ENCODE results near the gene GNG8. TPM values are rescaled to one million over a fixed set of nuclear protein-coding genes. Genes with fewer than 3 reads are reported as not detected.

Gene GNG8
- polyA plus RNA-seq, 1 of the 3 experiments (the other 2 are of a cell fraction): not detected

DNA sequence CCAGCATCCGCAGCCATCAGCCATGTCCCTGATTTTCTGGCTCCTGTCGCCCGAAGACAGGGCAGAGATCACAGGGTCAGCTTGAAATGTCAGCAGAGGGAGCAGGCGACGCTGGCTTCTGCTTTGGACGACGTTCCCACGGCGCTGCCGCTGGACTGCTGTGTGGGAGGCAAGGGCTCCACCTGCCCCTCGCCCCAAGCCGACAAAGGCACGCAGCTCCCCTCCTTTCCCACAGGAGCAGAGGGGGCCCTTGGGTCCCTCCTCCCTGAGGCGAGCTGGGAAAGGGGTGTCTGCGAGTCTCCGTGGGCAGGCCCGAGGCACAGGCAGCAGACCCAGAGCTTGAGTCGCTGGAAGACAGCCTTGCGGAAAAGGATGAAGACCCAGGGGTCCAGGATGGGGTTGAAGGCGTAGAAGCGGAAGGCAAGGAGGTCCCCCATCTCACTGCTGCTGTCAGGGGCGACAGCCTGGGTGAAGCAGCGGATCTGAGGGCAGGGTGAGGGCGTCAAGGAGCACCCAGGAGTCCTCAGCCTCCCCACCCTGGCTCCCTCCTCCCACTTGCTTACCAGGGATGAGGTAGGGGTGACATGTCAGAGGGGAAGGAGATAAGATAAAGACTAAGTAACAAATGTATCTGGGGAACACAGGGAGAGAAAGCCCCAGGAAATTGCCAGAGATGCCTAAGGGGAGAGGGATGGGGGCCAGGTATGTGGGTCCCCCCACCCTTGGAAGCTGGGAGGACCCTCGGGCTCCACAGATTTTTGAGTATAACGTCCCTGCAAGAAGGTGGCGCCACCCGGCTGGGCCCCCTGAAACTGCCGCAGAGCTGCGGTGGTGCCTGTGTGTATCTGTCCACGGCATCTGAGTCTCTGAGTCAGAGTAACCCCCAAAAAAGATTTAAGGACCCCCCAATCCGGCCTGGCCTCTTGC lies 14.5 kb downstream of the GNG8 start:
- peak overlapping the region in 1 of 2 experiments; percentile 97; a peak in 2 of 4 replicates for H3K27ac ChIP-seq (ENCODE audit: low read depth in 2 of 2, low read length in 1 of 2)
- POLR2A ChIA-PET: interaction anchor here (0.6 to 3.7 kb wide), 10 partner anchors 11 to 1098 kb away, joined by 3 to 100 read pairs (median 4); partner anchors contain the start of genes CALM3, DACT3 and GNG8
- CTCF ChIA-PET: interaction anchor here (0.6 to 23.7 kb wide), 9 partner anchors 10 to 93 kb away, joined by 3 to 471 read pairs (median 4); partner anchors contain the start of genes CALM3 and DACT3

DNA sequence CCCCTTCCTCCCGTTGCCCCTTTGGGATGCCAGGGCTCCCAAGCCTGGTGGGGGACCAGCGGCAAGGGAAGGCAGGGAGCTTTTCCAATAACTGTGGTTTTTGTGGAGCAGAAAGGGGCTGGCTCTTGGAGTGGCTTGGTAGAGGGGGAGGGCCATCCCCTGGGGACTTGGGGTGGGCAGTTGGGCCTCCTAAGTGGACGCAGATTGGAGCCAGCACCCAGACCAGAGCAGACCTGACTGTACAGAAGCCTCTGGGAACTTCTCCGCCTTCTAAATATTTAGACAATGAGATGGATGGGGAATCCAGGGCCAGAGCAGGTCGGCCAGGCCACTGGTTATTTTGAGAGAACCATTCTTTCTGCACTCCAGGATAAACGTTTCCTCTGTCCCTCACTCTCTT lies 15.3 kb downstream of the GNG8 start:
- DNase-seq: peak; percentile 82
- 65% methylated on average over 6 of the region's 6 CpGs for whole genome bisulfite sequencing (ENCODE audit: low lambda C conversion rate)
- no peaks in the 10 kb centered on the region for H3K9me2 ChIP-seq
- no peaks in the 10 kb centered on the region for H3K79me2 ChIP-seq (ENCODE audit: insufficient read depth)
- H3K4me3 ChIP-seq (ENCODE audit: low read depth in 2 of 2, low read length in 1 of 2): peak overlapping the region in 1 of 2 experiments; percentile 52; a peak in 2 of 4 replicates
- peaks cover 18% of the 10 kb centered on the region for H3F3A ChIP-seq (replicated peaks; ENCODE audit: insufficient read depth)
- no peak overlapping the region for H3K9ac ChIP-seq
- POLR2A ChIA-PET: interaction anchor here (0.6 to 3.7 kb wide), 9 partner anchors 10 to 1099 kb away, joined by 3 to 100 read pairs (median 4); partner anchors contain the start of genes CALM3, DACT3, GNG8 and SLC1A5
- no peaks in the 10 kb centered on the region for H3K9me3 ChIP-seq
- no peak overlapping the region for H3K4me2 ChIP-seq
- no peaks in the 10 kb centered on the region for H4K20me1 ChIP-seq (ENCODE audit: insufficient read depth)
- no peaks in the 10 kb centered on the region for H3K36me3 ChIP-seq (replicated peaks in 1 of 2; ENCODE audit: control insufficient read depth in 1 of 2, insufficient read depth in 2 of 2, low read length in 1 of 2)
- CTCF ChIA-PET: interaction anchor here (0.9 to 23.7 kb wide), 8 partner anchors 9 to 91 kb away, joined by 3 to 471 read pairs (median 4); partner anchors contain the start of genes CALM3 and DACT3
- peak overlapping the region in 1 of 2 experiments; percentile 97; a peak in 2 of 4 replicates for H3K27ac ChIP-seq (ENCODE audit: low read depth in 2 of 2, low read length in 1 of 2)
- peaks cover 15 to 67% of the 10 kb centered on the region in 2 experiments for H3K4me1 ChIP-seq (ENCODE audit: control insufficient read depth in 1 of 2, insufficient read depth in 2 of 2, low read depth in 1 of 2, low read length in 1 of 2)
- TF ChIP-seq CHD2 (IDR thresholded peaks at IDR 0.05; ENCODE audit: low read length, partially characterized antibody) (peak; percentile 42), EP300 (IDR thresholded peaks at IDR 0.05; ENCODE audit: borderline replicate concordance in 1 of 2, low read depth in 1 of 2, low read length in 1 of 2) (no peak; a peak in 1 of 4 replicates), FOXJ3 (CRISPR knock-in tag; IDR thresholded peaks at IDR 0.05) (0 out of 2 replicates have a peak, but pooled peaks have one; percentile 0), FOSL2 (IDR thresholded peaks at IDR 0.05; ENCODE audit: borderline replicate concordance, low read depth) (no peak), RXRA (IDR thresholded peaks at IDR 0.05; ENCODE audit: borderline replicate concordance, low read depth) (no peak), GATA2 (CRISPR knock-in tag; IDR thresholded peaks at IDR 0.05) (no peak), ELF1 (IDR thresholded peaks at IDR 0.05) (no peak), TEAD4 (IDR thresholded peaks at IDR 0.05; ENCODE audit: borderline replicate concordance, insufficient read depth) (no peak), TCF12 (IDR thresholded peaks at IDR 0.05) (no peak), RCOR1 (IDR thresholded peaks at IDR 0.05; ENCODE audit: low read length) (peak; percentile 48; the same call in 1 of the 2 replicates), FOXM1 (IDR thresholded peaks at IDR 0.05; ENCODE audit: low read depth) (no peak)
- TF ChIP-seq, protein P1, sequence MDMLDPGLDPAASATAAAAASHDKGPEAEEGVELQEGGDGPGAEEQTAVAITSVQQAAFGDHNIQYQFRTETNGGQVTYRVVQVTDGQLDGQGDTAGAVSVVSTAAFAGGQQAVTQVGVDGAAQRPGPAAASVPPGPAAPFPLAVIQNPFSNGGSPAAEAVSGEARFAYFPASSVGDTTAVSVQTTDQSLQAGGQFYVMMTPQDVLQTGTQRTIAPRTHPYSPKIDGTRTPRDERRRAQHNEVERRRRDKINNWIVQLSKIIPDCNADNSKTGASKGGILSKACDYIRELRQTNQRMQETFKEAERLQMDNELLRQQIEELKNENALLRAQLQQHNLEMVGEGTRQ (IDR thresholded peaks at IDR 0.05; ENCODE audit: borderline replicate concordance, low read depth, low read length): no peak
- TF ChIP-seq, protein P2, sequence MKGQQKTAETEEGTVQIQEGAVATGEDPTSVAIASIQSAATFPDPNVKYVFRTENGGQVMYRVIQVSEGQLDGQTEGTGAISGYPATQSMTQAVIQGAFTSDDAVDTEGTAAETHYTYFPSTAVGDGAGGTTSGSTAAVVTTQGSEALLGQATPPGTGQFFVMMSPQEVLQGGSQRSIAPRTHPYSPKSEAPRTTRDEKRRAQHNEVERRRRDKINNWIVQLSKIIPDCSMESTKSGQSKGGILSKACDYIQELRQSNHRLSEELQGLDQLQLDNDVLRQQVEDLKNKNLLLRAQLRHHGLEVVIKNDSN (IDR thresholded peaks at IDR 0.05; ENCODE audit: borderline replicate concordance, low read depth): no peak
- no peaks in the 10 kb centered on the region for H3K27me3 ChIP-seq (ENCODE audit: insufficient read depth)
- no peak overlapping the region for H2AFZ ChIP-seq (ENCODE audit: low read depth)

More for the DNA sequence above, 14.5 kb downstream of the GNG8 start:
- H4K20me1 ChIP-seq (ENCODE audit: insufficient read depth): no peaks in the 10 kb centered on the region
- no peak overlapping the region for H2AFZ ChIP-seq (ENCODE audit: low read depth)
- no peak overlapping the region for H3K9ac ChIP-seq
- H3K4me3 ChIP-seq (ENCODE audit: low read depth in 2 of 2, low read length in 1 of 2): peak overlapping the region in 1 of 2 experiments; percentile 52; a peak in 2 of 4 replicates
- no peak overlapping the region for H3K4me2 ChIP-seq
- H3K79me2 ChIP-seq (ENCODE audit: insufficient read depth): no peaks in the 10 kb centered on the region
- peaks cover 16 to 74% of the 10 kb centered on the region in 2 experiments for H3K4me1 ChIP-seq (ENCODE audit: control insufficient read depth in 1 of 2, insufficient read depth in 2 of 2, low read depth in 1 of 2, low read length in 1 of 2)
- H3K9me2 ChIP-seq: no peaks in the 10 kb centered on the region
- peak; percentile 57 for DNase-seq
- peaks cover 18% of the 10 kb centered on the region for H3F3A ChIP-seq (replicated peaks; ENCODE audit: insufficient read depth)
- H3K36me3 ChIP-seq (replicated peaks in 1 of 2; ENCODE audit: control insufficient read depth in 1 of 2, insufficient read depth in 2 of 2, low read length in 1 of 2): no peaks in the 10 kb centered on the region
- H3K9me3 ChIP-seq: no peaks in the 10 kb centered on the region
- 72% methylated on average over 22 of the region's 32 CpGs for WGBS (ENCODE audit: low lambda C conversion rate)
- TF ChIP-seq FOSL2 (IDR thresholded peaks at IDR 0.05; ENCODE audit: borderline replicate concordance, low read depth) (no peak), FOXJ3 (CRISPR knock-in tag; IDR thresholded peaks at IDR 0.05) (peak; percentile 41; the same call in 1 of the 2 replicates), RAD21 (IDR thresholded peaks at IDR 0.05; ENCODE audit: low read length) (0 out of 2 replicates have a peak, but pooled peaks have one; percentile 7)
- TF ChIP-seq, protein P3, sequence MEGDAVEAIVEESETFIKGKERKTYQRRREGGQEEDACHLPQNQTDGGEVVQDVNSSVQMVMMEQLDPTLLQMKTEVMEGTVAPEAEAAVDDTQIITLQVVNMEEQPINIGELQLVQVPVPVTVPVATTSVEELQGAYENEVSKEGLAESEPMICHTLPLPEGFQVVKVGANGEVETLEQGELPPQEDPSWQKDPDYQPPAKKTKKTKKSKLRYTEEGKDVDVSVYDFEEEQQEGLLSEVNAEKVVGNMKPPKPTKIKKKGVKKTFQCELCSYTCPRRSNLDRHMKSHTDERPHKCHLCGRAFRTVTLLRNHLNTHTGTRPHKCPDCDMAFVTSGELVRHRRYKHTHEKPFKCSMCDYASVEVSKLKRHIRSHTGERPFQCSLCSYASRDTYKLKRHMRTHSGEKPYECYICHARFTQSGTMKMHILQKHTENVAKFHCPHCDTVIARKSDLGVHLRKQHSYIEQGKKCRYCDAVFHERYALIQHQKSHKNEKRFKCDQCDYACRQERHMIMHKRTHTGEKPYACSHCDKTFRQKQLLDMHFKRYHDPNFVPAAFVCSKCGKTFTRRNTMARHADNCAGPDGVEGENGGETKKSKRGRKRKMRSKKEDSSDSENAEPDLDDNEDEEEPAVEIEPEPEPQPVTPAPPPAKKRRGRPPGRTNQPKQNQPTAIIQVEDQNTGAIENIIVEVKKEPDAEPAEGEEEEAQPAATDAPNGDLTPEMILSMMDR (IDR thresholded peaks at IDR 0.05): peak; percentile 27; the same call in 1 of the 2 replicates
- H3K27me3 ChIP-seq (ENCODE audit: insufficient read depth): no peaks in the 10 kb centered on the region
